Upper lobe of right lung (tissue), 1 donor: ENCODE data around the gene ENTPD1. TPM values are rescaled to one million over a fixed set of nuclear protein-coding genes. Genes with fewer than 3 reads are reported as not detected.

Experiments
- ATAC-seq: fragments of 200-7000 bp; cut with Tn5 transposase; one replicate; pipeline ENCODE4 v1.9.1; 2020; ENCODE audit warnings: mild to moderate bottlenecking, moderate library complexity
- DNase-seq: peaks from one replicate; pipeline ENCODE4 v3.0.0-alpha.2; 2020
- H3K27ac ChIP-seq: fragments of 200-600 bp; one replicate; pipeline ENCODE4 v1.8.0; 2022
- H3K27me3 ChIP-seq: fragments of 200-600 bp; one replicate; pipeline ENCODE4 v1.8.0; 2022; ENCODE audit warnings: mild to moderate bottlenecking
- H3K36me3 ChIP-seq: fragments of 200-600 bp; one replicate; pipeline ENCODE4 v1.8.0; 2022
- H3K4me1 ChIP-seq: fragments of 200-600 bp; one replicate; pipeline ENCODE4 v1.8.0; 2022
- H3K4me3 ChIP-seq: fragments of 200-600 bp; one replicate; pipeline ENCODE4 v1.8.0; 2022; ENCODE audit warnings: mild to moderate bottlenecking
- H3K9me3 ChIP-seq: fragments of 200-600 bp; one replicate; pipeline ENCODE4 v1.8.0; 2022
- intact Hi-C: fragments of 100-400 bp; cut with DNase I; formaldehyde crosslinking; loops from one replicate; pipeline ENCODE4 v1.11.0; 2022
- total RNA-seq: library from RNA; stranded (reverse); fragmentation: NEBNext Ultra II Directional; extraction: Animal tissue kit (Norgen Biotek cat#: 25700); gene quantifications from one replicate; pipeline ENCODE4 v1.2.1, GENCODE V29; 2021
- TF ChIP-seq, protein P1 (sequence below): fragments of 200-600 bp; IDR thresholded peaks from one replicate; pipeline ENCODE4 v1.8.0; 2022; ENCODE audit warnings: antibody characterized with exemption
- donor health status: DM: no; HTN: yes; CAD: no; lungs with severe emphysema.

The ENTPD1 gene
- total RNA-seq, 1 donor from 2014 or later, result 64.6 TPM

DNA sequence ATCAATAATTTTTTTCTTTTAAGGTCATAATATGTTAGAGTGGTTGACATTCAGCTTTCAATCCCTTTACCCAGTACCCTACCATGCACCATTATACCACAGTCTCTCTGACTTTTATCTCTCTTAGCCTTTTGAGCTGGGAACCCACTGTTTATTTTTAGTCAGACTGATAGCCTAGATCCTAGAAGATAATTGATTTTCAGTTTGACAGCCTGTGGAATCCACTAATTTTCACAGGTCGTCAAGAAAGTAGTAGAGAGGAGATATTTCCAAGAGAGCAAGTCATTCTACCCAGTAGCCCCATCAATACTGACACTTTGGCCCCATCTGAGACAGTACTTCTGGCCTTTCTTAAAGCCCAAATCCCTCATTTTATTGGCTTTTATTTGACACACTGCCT is 84.7 kb downstream of the ENTPD1 start:
- intact Hi-C loops, result loop anchor here (10.0 kb wide), 1 partner anchor 146 kb away; the partner anchor contains the start of gene TCTN3
- no peaks in the 10 kb centered on the region for H3K27me3 ChIP-seq
- H3K9me3 ChIP-seq, result no peaks in the 10 kb centered on the region
- peaks cover 16% of the 10 kb centered on the region for H3K36me3 ChIP-seq
- peak overlapping the region; percentile 5 for H3K27ac ChIP-seq
- DNase-seq, result no peak
- TF ChIP-seq, protein P1, sequence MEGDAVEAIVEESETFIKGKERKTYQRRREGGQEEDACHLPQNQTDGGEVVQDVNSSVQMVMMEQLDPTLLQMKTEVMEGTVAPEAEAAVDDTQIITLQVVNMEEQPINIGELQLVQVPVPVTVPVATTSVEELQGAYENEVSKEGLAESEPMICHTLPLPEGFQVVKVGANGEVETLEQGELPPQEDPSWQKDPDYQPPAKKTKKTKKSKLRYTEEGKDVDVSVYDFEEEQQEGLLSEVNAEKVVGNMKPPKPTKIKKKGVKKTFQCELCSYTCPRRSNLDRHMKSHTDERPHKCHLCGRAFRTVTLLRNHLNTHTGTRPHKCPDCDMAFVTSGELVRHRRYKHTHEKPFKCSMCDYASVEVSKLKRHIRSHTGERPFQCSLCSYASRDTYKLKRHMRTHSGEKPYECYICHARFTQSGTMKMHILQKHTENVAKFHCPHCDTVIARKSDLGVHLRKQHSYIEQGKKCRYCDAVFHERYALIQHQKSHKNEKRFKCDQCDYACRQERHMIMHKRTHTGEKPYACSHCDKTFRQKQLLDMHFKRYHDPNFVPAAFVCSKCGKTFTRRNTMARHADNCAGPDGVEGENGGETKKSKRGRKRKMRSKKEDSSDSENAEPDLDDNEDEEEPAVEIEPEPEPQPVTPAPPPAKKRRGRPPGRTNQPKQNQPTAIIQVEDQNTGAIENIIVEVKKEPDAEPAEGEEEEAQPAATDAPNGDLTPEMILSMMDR, result no peak
- no peak for ATAC-seq
- peaks cover 11% of the 10 kb centered on the region for H3K4me1 ChIP-seq
- H3K4me3 ChIP-seq, result no peak overlapping the region

DNA sequence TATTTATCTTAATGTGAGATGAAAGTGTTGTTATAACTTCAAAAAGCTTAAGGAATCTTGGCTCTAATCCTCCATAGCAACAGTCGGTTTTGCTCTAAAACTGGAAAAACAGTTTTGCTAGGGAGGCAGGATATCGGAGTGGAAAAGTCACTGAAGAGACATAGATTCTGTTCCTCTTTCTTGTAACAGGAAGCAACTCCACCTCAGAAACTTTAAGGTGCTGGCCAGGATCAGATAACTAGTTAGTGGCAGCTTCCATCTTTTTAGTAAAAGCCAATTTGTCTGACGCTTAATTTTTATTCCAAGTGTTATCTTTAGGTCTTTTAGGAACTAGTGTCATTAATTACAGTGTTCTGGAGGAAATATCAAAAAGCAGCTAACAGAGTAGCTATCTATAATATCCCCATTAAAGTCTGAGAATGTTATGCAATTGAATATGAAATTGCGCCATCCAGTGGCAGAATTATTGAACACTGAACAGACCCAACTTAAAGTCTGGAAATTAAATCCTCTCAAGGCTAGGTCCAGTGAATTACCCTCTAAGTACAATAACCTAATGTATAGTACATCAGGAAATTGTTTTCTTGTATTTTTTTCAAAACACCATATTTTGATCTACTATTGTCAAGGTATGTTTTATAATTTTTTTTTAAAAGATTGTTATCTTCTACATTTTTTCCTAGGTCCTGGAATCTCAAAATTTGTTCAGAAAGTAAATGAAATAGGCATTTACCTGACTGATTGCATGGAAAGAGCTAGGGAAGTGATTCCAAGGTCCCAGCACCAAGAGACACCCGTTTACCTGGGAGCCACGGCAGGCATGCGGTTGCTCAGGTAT is 85.9 kb downstream of the ENTPD1 start:
- Histone ChIP-seq H3K4me3 (no peak overlapping the region), H3K9me3 (no peaks in the 10 kb centered on the region), H3K4me1 (peaks cover 11% of the 10 kb centered on the region), H3K27ac (peak overlapping the region; percentile 39), H3K36me3 (peaks cover 16% of the 10 kb centered on the region), H3K27me3 (no peaks in the 10 kb centered on the region)
- peak; percentile 60 for ATAC-seq
- intact Hi-C loops, result loop anchor here (10.0 kb wide), 1 partner anchor 147 kb away; the partner anchor contains the start of gene TCTN3
- no peak for DNase-seq
- TF ChIP-seq, protein P1, result peak; percentile 72

DNA sequence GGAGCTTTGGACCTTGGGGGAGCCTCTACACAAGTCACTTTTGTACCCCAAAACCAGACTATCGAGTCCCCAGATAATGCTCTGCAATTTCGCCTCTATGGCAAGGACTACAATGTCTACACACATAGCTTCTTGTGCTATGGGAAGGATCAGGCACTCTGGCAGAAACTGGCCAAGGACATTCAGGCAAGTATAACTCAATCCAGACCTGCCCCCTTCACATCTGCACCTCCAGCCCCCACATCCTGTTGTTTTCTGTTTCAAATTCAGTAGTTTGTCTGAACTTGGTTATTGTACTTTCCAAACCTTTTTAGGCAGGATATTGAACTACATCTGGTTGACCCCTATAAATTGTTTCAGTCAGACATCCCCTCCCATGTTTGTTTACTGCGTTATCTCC is 89.4 kb downstream of the ENTPD1 start:
- no peaks in the 10 kb centered on the region for H3K9me3 ChIP-seq
- DNase-seq, result no peak
- no peak overlapping the region for H3K4me3 ChIP-seq
- H3K27me3 ChIP-seq, result no peaks in the 10 kb centered on the region
- no peak for ATAC-seq
- no peak overlapping the region for H3K27ac ChIP-seq
- peaks cover 16% of the 10 kb centered on the region for H3K36me3 ChIP-seq
- intact Hi-C loops, result loop anchor here (10.0 kb wide), 1 partner anchor 151 kb away; the partner anchor contains the start of gene TCTN3
- TF ChIP-seq, protein P1, result no peak
- peaks cover 11% of the 10 kb centered on the region for H3K4me1 ChIP-seq

DNA sequence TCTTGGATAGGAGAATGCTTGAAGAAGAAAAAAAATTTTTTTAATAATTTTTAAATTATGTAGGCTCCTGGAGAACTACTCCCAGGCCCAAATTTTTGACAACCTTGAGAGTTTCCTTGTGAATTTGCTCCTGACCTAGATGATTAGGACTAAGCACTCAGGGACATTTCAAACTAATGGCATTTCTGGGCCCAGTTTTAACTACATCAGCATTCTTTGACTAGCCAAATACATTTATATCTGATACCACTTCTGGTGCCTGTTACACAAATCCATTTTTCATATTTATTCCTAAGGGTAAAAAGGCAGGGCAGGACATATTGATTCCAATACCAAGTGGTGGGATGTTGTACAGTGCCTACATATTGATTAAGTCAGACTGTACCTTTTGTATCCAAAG is 91.0 kb downstream of the ENTPD1 start:
- intact Hi-C loops, result loop anchor here (10.0 kb wide), 1 partner anchor 152 kb away; the partner anchor contains the start of gene TCTN3

DNA sequence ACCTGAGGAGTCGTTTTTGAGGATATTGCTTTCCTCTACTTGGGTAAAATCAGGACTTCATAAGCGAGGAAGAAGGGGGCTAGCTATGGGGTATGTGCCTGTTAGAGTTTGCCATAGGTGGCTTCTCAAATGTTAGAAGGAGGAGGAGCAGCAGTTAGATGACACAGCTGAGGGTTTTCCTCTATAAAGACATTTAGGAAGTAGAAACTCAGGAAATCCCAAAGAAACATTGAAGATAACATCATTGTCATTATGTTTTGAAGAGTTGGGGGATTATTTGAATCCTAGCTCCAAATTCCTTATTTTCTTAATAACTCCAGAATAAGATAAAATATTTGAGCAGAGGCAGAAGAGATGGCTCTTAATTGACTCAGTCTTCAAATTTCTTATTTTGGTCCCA is 92.9 kb downstream of the ENTPD1 start:
- H3K27me3 ChIP-seq, result no peaks in the 10 kb centered on the region
- H3K27ac ChIP-seq, result no peak overlapping the region
- ATAC-seq, result no peak
- H3K9me3 ChIP-seq, result no peaks in the 10 kb centered on the region
- intact Hi-C loops, result loop anchor here (10.0 kb wide), 1 partner anchor 154 kb away; the partner anchor contains the start of gene TCTN3
- peaks cover 15% of the 10 kb centered on the region for H3K36me3 ChIP-seq
- DNase-seq, result no peak
- no peak overlapping the region for H3K4me3 ChIP-seq
- TF ChIP-seq, protein P1, result no peak
- no peaks in the 10 kb centered on the region for H3K4me1 ChIP-seq

More for the DNA sequence above, 91.0 kb downstream of the ENTPD1 start:
- DNase-seq, result no peak
- Histone ChIP-seq H3K36me3 (peaks cover 16% of the 10 kb centered on the region), H3K4me1 (no peaks in the 10 kb centered on the region), H3K27ac (no peak overlapping the region), H3K27me3 (no peaks in the 10 kb centered on the region), H3K4me3 (no peak overlapping the region), H3K9me3 (no peaks in the 10 kb centered on the region)
- TF ChIP-seq, protein P1, result no peak
- no peak for ATAC-seq
